HG02759 (cell line): ENCODE results near the gene SLC25A51.

ENCODE experiments used
- ATAC-seq: cut with Tn5 transposase; IDR thresholded peaks from one replicate; pipeline ENCODE4 v1.9.1; 2021; ENCODE audit warnings: mild to moderate bottlenecking, moderate library complexity; ENCODE audit not compliant: unreplicated experiment

SLC25A51 gene

GRCh38 chr9:37840560-37841194, 63.2 kb downstream of the SLC25A51 start:
- ATAC-seq = no peak

- ATAC-seq = no peak
Measured at GRCh38 chr9:37839496-37840461, 64.1 kb downstream of the SLC25A51 start.
